Activated CD8-positive, alpha-beta T cell treated with anti-CD3 and anti-CD28 coated beads for 36 hours (primary cell): Measurements from ENCODE around the gene HERC2. TPM values are rescaled to one million over a fixed set of nuclear protein-coding genes. Genes with fewer than 3 reads are reported as not detected.
A peak's percentile ranks its signal among the peaks of the same experiment; 100 is the strongest.

Experiments
- ATAC-seq: fragments of 200-7000 bp; cut with Tn5 transposase; one replicate; pipeline ENCODE4 v1.10.0; 2021; ENCODE audit warnings: mild to moderate bottlenecking, moderate library complexity
- CTCF ChIA-PET: fragments of 350-600 bp; sonication (Branson Sonifier 250); formaldehyde crosslinking; loops from one replicate; lab custom pipeline; 2021; ENCODE audit warnings: antibody characterized with exemption; lab: Charles Lee
- POLR2A ChIA-PET: fragments of 350-600 bp; sonication (Branson Sonifier 250); formaldehyde crosslinking; loops from one replicate; lab custom pipeline; 2021; ENCODE audit warnings: antibody characterized with exemption; lab: Charles Lee
- DNase-seq: peaks from one replicate; pipeline ENCODE4 v3.0.0-alpha.2; 2020
- H3K27ac Mint-ChIP-seq: one replicate; pipeline ENCODE4 v1.8.0; 2021; ENCODE audit warnings: mild to moderate bottlenecking, mixed read lengths
- H3K27me3 Mint-ChIP-seq: one replicate; pipeline ENCODE4 v1.8.0; 2021; ENCODE audit warnings: mixed read lengths
- H3K36me3 Mint-ChIP-seq: one replicate; pipeline ENCODE4 v1.8.0; 2021; ENCODE audit warnings: low read depth, mixed read lengths
- H3K4me1 Mint-ChIP-seq: one replicate; pipeline ENCODE4 v1.8.0; 2021; ENCODE audit warnings: low read depth, mixed read lengths
- H3K4me3 Mint-ChIP-seq: one replicate; pipeline ENCODE4 v1.8.0; 2021; ENCODE audit warnings: mild to moderate bottlenecking, moderate library complexity, mixed read lengths
- H3K9me3 Mint-ChIP-seq: one replicate; pipeline ENCODE4 v1.8.0; 2021; ENCODE audit warnings: mixed read lengths
- CTCF ChIP-seq: fragments of 200-600 bp; IDR thresholded peaks from one replicate; pipeline ENCODE4 v1.8.0; 2022; ENCODE audit warnings: antibody characterized with exemption, mild to moderate bottlenecking
- intact Hi-C: fragments of 100-400 bp; cut with micrococcal nuclease; formaldehyde crosslinking; loops from one replicate; pipeline ENCODE4 v1.10.0; 2022
- total RNA-seq, 2 experiments: library from RNA; stranded (reverse); gene quantifications; one replicate each; pipeline ENCODE4 v1.2.3, GENCODE V29; 2021

The HERC2 gene
- total RNA-seq, 2 experiments from 2014 or later, result 29.5 to 32.3 TPM

DNA sequence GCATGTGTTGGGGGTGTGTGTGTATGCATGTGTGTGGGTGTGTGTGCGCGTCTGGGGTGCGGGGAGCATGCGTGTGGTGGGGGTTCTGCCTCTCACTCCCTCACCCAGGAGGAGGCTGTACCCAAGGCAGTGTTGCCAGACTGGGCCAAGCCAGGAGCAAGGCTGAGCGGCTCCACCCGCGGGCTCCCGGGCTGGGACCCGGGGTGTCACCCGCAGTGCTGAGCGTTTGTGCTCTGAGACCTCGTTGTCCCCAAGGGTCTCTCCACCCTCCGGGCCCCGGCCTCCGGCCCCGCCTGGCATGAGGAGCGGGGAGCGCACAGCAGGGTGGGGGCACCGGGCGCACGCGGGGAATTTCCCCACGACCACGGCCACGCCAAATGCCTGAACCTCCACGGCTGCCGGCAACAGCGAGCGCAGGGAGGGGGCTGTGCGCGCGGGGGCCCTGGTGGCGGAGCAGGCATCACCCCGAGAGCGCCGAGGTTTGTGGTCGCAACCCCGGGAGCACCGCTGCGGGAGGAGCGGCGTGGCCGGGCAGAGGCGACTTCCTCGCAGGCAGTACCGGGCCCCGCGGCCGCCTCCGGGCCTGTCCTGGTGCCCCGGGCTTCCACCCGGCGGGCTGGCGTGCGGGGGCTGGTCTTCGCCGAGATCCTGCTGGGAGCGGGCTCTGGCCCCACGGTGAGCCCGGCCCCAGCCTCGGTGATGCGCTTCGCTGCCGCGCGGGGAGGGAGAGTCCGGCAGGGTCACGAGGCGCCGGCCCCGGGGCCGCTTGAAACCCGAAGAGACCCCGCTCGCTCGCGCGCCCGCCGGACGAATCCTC is 215.5 kb downstream of the HERC2 start:
- POLR2A ChIA-PET, result no interaction called here
- CTCF ChIA-PET, result no interaction called here
- Mint-ChIP-seq H3K27me3 (peaks cover 20% of the 10 kb centered on the region), H3K27ac (no peak overlapping the region), H3K4me1 (peaks cover 9% of the 10 kb centered on the region), H3K4me3 (peak overlapping the region; percentile 55), H3K36me3 (peaks cover 3% of the 10 kb centered on the region), H3K9me3 (no peaks in the 10 kb centered on the region)
- peak; percentile 18 for DNase-seq
- intact Hi-C loops, result no loop called here
- peak; percentile 35 for ATAC-seq
- TF ChIP-seq CTCF, result no peak

DNA sequence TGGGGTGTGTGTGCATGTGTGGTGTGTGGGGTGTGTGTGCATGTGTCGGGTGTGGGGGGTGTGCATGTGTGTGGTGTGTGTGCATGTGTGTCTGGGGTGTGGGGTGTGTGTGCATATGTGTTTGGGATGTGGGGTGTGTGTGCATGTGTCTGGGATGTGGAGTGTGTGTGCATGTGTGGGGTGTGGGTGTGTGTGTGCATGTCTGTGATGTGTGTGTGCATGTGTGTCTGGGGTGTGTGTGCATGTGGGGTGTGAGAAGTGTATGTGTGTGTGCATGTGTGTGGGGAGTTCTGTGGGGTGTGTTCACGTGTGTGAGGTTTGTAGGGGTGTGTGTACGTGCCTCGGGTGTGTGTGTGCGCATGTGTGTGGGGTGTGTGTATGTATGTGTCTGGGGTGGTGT is 216.2 kb downstream of the HERC2 start:
- Mint-ChIP-seq H3K4me3 (peak overlapping the region; percentile 55), H3K27me3 (peaks cover 24% of the 10 kb centered on the region), H3K9me3 (no peaks in the 10 kb centered on the region), H3K27ac (no peak overlapping the region), H3K4me1 (peaks cover 9% of the 10 kb centered on the region), H3K36me3 (no peaks in the 10 kb centered on the region)
- intact Hi-C loops, result no loop called here
- no peak for DNase-seq
- no peak for TF ChIP-seq CTCF
- ChIA-PET CTCF (no interaction called here), POLR2A (no interaction called here)
- no peak for ATAC-seq

DNA sequence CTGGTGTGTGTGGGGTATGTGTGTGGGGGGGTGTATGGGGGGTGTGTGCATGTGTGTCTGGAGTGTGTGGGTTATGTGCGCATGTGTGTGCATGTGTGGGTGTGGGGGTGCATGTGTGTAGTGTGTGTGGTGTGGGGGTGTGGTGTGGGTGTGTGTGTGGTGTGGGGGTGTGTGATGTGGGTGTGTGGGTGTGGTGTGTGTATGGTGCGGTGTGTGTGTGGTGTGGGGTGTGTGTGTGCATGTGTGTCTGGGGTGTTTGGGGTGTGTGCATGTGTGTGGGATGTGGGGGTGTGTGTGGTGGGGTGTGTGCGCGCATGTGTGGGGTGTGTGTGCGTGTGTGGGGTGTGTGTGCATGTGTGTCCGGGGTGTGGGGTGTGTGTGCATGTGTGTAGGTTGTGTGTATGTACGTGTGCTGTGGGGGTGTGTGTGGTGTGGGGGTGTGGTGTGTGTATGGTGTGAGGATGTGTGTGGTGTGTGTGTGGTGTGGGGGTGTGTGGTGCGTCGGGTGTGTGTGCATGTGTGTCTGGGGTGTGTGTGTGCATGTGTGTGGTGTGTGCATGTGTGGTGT is 216.7 kb downstream of the HERC2 start:
- Mint-ChIP-seq H3K27ac (no peak overlapping the region), H3K9me3 (no peaks in the 10 kb centered on the region), H3K27me3 (peaks cover 28% of the 10 kb centered on the region), H3K4me3 (no peak overlapping the region), H3K36me3 (no peaks in the 10 kb centered on the region), H3K4me1 (peaks cover 9% of the 10 kb centered on the region)
- no peak for TF ChIP-seq CTCF
- CTCF ChIA-PET, result no interaction called here
- intact Hi-C loops, result no loop called here
- ATAC-seq (no peak), DNase-seq (no peak)
- POLR2A ChIA-PET, result no interaction called here

GRCh38 chr15:28104326-28104725 is 217.7 kb downstream of the HERC2 start:
- intact Hi-C loops, result no loop called here
- H3K4me1 Mint-ChIP-seq, result peaks cover 13% of the 10 kb centered on the region
- DNase-seq (no peak), ATAC-seq (no peak)
- H3K36me3 Mint-ChIP-seq, result no peaks in the 10 kb centered on the region
- ChIA-PET CTCF (no interaction called here), POLR2A (no interaction called here)
- H3K9me3 Mint-ChIP-seq, result no peaks in the 10 kb centered on the region
- peaks cover 37% of the 10 kb centered on the region for H3K27me3 Mint-ChIP-seq
- no peak overlapping the region for H3K27ac Mint-ChIP-seq
- no peak for TF ChIP-seq CTCF
- no peak overlapping the region for H3K4me3 Mint-ChIP-seq

DNA sequence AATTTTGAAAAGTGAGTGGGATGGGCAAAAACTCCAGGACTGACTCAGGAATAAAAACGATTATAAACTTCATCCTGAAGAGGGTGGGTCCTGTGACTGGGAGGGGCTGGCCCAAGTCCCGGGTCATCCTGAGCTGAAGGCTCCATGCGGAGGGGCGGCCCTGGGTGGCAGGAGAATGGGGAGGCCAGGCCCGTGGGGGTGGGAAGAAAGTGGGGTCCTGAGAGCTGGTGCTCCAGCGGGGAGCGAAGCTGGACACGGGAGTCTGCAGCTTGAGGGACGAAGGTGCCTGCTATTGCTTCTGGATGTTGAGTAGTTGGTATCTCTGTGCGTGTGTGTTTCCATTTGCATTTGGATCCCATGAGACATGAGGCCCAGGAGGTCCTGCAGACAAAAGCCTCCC is 218.1 kb downstream of the HERC2 start:
- ChIA-PET CTCF (no interaction called here), POLR2A (no interaction called here)
- no peak for TF ChIP-seq CTCF
- no peak for ATAC-seq
- Mint-ChIP-seq H3K9me3 (no peaks in the 10 kb centered on the region), H3K27me3 (peaks cover 40% of the 10 kb centered on the region), H3K36me3 (no peaks in the 10 kb centered on the region), H3K4me3 (no peak overlapping the region), H3K4me1 (peaks cover 15% of the 10 kb centered on the region), H3K27ac (no peak overlapping the region)
- intact Hi-C loops, result no loop called here
- no peak for DNase-seq
